Type B pancreatic cell (in vitro differentiated cells): ENCODE data around the gene SCIMP. TPM values are rescaled to one million over a fixed set of nuclear protein-coding genes. Genes with fewer than 3 reads are reported as not detected.

Source experiments
- DNase-seq: peaks from one replicate; pipeline ENCODE4 v3.0.0; 2021; ENCODE audit warnings: mixed read lengths; ENCODE audit not compliant: unreplicated experiment; ENCODE audit errors: extremely low spot score
- H3K27ac Mint-ChIP-seq: 2 replicates; pipeline ENCODE4 v1.8.0; 2021; ENCODE audit warnings: mild to moderate bottlenecking, mixed read lengths
- H3K27me3 Mint-ChIP-seq: 2 replicates; pipeline ENCODE4 v1.8.0; 2021; ENCODE audit warnings: mixed read lengths
- H3K36me3 Mint-ChIP-seq: 2 replicates; pipeline ENCODE4 v1.8.0; 2021; ENCODE audit warnings: mixed read lengths
- H3K4me1 Mint-ChIP-seq: one replicate; pipeline ENCODE4 v1.8.0; 2021; ENCODE audit warnings: mixed read lengths; ENCODE audit not compliant: unreplicated experiment
- H3K4me3 Mint-ChIP-seq: 2 replicates; pipeline ENCODE4 v1.8.0; 2021; ENCODE audit warnings: mild to moderate bottlenecking, mixed read lengths
- H3K9me3 Mint-ChIP-seq: 2 replicates; pipeline ENCODE4 v1.8.0; 2021; ENCODE audit warnings: mixed read lengths
- CTCF ChIP-seq: fragments of 200-600 bp; sonication (generic); conservative IDR thresholded peaks from 2 replicates; pipeline ENCODE4 v1.5.0; 2021; ENCODE audit warnings: antibody characterized with exemption, mild to moderate bottlenecking
- total RNA-seq: library from RNA; stranded (reverse); gene quantifications from 2 replicates; pipeline ENCODE4 v1.2.1, GENCODE V29; 2021; ENCODE audit warnings: low replicate concordance

The SCIMP gene
- total RNA-seq, 1 donor from 2014 or later = not detected

GRCh38 chr17:5211458-5211857 lies 23.2 kb downstream of the SCIMP start:
- TF ChIP-seq CTCF = no peak
- Mint-ChIP-seq H3K27ac (no peak overlapping the region), H3K4me3 (no peak overlapping the region), H3K4me1 (no peaks in the 10 kb centered on the region), H3K9me3 (no peaks in the 10 kb centered on the region), H3K36me3 (peaks cover 11% of the 10 kb centered on the region), H3K27me3 (no peaks in the 10 kb centered on the region)
- no peak for DNase-seq

DNA sequence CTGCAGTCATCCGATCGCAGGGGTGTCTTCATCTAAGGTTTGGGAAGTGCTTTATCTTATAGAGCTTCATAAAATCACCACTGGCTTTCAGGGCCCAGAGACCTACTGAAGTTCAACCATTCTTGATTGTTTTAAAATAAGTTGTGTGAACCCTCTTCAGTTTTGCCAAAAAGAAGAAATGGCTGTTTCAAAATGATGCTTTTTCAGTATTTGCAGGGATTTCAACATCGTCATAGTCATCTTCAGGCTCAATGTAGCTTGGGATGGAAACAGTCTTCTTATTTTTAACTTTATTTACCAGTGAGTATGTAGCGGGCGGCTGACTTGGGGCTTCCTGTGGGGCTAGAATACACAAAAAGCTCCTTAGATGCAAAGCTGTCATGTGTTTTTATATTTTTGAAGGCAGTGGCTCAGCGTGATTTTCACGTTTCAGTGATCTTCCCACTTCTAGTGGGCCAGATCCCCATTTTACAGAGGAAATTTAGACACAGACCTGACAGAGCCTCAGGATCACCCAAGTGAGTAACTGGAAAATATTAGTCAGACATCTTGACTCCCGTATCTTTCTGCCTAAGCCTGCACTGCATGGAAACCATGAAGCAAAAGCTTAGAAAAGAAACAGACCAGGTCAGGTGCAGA lies 23.9 kb downstream of the SCIMP start:
- H3K36me3 Mint-ChIP-seq = peaks cover 8% of the 10 kb centered on the region
- no peak overlapping the region for H3K4me3 Mint-ChIP-seq
- no peaks in the 10 kb centered on the region for H3K4me1 Mint-ChIP-seq
- no peak overlapping the region for H3K27ac Mint-ChIP-seq
- H3K9me3 Mint-ChIP-seq = no peaks in the 10 kb centered on the region
- DNase-seq = no peak
- no peak for TF ChIP-seq CTCF
- H3K27me3 Mint-ChIP-seq = no peaks in the 10 kb centered on the region

- no peak for TF ChIP-seq CTCF
- no peaks in the 10 kb centered on the region for H3K9me3 Mint-ChIP-seq
- no peak overlapping the region for H3K4me3 Mint-ChIP-seq
- H3K27ac Mint-ChIP-seq = no peak overlapping the region
- H3K4me1 Mint-ChIP-seq = no peaks in the 10 kb centered on the region
- H3K27me3 Mint-ChIP-seq = no peaks in the 10 kb centered on the region
- no peak for DNase-seq
- peaks cover 8% of the 10 kb centered on the region for H3K36me3 Mint-ChIP-seq
Observed at GRCh38 chr17:5210091-5210490, 24.6 kb downstream of the SCIMP start.

DNA sequence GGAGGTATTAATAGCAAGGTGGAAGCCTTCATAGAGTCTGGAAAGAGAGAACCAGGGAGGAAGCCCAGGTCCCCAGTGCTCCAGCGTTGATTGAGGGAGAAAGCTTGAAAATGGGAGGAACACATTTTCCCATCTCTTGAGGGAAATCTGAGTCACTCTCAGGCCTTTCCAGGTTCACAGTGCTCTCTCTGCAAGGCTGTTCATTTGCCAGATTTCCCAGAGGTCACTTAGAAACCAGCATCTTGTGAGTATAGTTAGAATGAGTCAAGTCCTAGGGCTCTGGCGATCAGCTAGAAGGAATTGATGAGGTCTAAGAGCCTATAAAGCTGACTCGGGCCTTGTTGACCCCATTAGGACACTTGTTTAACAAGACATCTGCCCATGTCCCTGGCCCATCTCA lies 25.3 kb downstream of the SCIMP start:
- no peak for TF ChIP-seq CTCF
- Mint-ChIP-seq H3K4me3 (no peak overlapping the region), H3K36me3 (peaks cover 4% of the 10 kb centered on the region), H3K27ac (no peak overlapping the region), H3K9me3 (no peaks in the 10 kb centered on the region), H3K27me3 (no peaks in the 10 kb centered on the region), H3K4me1 (no peaks in the 10 kb centered on the region)
- no peak for DNase-seq

GRCh38 chr17:5203908-5204294 lies 30.8 kb downstream of the SCIMP start:
- DNase-seq = no peak
- no peaks in the 10 kb centered on the region for H3K4me1 Mint-ChIP-seq
- H3K36me3 Mint-ChIP-seq = peaks cover 10% of the 10 kb centered on the region
- TF ChIP-seq CTCF = no peak
- no peak overlapping the region for H3K27ac Mint-ChIP-seq
- no peaks in the 10 kb centered on the region for H3K27me3 Mint-ChIP-seq
- no peak overlapping the region for H3K4me3 Mint-ChIP-seq
- peaks cover 5% of the 10 kb centered on the region for H3K9me3 Mint-ChIP-seq
